ENCODE data around the gene TMEM100. TPM values are rescaled to one million over a fixed set of nuclear protein-coding genes. Genes with fewer than 3 reads are reported as not detected.

TMEM100 gene
- total and polyA plus RNA-seq, 2 experiments from 2014 or later: 0.10 to 0.73 TPM

DNA sequence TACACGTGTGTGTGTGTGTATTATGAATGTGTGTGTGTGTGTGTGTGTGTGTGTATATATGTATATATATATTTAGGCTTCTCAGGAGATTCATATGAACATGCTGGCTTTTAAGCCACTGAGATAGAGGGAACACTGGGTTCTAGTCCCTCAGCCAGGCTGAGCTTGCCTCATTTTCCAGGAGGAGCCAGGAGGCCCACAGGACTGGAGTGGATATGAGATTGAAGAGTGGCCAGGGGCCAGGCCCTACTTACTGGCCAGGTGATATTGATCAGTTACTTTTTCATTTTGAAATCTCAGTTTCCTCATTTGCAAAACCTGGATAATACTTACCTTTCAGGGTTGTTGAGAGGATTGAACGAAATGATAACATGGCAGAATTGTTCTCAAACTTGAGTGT, 34.0 kb upstream of the TMEM100 start (continued):
- TF ChIP-seq, protein P1, sequence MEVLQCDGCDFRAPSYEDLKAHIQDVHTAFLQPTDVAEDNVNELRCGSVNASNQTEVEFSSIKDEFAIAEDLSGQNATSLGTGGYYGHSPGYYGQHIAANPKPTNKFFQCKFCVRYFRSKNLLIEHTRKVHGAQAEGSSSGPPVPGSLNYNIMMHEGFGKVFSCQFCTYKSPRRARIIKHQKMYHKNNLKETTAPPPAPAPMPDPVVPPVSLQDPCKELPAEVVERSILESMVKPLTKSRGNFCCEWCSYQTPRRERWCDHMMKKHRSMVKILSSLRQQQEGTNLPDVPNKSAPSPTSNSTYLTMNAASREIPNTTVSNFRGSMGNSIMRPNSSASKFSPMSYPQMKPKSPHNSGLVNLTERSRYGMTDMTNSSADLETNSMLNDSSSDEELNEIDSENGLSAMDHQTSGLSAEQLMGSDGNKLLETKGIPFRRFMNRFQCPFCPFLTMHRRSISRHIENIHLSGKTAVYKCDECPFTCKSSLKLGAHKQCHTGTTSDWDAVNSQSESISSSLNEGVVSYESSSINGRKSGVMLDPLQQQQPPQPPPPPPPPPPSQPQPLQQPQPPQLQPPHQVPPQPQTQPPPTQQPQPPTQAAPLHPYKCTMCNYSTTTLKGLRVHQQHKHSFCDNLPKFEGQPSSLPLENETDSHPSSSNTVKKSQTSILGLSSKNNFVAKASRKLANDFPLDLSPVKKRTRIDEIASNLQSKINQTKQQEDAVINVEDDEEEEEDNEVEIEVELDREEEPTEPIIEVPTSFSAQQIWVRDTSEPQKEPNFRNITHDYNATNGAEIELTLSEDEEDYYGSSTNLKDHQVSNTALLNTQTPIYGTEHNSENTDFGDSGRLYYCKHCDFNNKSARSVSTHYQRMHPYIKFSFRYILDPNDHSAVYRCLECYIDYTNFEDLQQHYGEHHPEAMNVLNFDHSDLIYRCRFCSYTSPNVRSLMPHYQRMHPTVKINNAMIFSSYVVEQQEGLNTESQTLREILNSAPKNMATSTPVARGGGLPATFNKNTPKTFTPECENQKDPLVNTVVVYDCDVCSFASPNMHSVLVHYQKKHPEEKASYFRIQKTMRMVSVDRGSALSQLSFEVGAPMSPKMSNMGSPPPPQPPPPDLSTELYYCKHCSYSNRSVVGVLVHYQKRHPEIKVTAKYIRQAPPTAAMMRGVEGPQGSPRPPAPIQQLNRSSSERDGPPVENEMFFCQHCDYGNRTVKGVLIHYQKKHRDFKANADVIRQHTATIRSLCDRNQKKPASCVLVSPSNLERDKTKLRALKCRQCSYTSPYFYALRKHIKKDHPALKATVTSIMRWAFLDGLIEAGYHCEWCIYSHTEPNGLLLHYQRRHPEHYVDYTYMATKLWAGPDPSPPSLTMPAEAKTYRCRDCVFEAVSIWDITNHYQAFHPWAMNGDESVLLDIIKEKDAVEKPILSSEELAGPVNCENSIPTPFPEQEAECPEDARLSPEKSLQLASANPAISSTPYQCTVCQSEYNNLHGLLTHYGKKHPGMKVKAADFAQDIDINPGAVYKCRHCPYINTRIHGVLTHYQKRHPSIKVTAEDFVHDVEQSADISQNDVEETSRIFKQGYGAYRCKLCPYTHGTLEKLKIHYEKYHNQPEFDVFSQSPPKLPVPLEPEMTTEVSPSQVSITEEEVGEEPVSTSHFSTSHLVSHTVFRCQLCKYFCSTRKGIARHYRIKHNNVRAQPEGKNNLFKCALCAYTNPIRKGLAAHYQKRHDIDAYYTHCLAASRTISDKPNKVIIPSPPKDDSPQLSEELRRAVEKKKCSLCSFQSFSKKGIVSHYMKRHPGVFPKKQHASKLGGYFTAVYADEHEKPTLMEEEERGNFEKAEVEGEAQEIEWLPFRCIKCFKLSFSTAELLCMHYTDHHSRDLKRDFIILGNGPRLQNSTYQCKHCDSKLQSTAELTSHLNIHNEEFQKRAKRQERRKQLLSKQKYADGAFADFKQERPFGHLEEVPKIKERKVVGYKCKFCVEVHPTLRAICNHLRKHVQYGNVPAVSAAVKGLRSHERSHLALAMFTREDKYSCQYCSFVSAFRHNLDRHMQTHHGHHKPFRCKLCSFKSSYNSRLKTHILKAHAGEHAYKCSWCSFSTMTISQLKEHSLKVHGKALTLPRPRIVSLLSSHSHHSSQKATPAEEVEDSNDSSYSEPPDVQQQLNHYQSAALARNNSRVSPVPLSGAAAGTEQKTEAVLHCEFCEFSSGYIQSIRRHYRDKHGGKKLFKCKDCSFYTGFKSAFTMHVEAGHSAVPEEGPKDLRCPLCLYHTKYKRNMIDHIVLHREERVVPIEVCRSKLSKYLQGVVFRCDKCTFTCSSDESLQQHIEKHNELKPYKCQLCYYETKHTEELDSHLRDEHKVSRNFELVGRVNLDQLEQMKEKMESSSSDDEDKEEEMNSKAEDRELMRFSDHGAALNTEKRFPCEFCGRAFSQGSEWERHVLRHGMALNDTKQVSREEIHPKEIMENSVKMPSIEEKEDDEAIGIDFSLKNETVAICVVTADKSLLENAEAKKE (CRISPR knock-in tag; IDR thresholded peaks at IDR 0.05): no peak
- no peak for TF ChIP-seq STAT1 (IDR thresholded peaks at IDR 0.05; ENCODE audit: unreplicated experiment)
- TF ChIP-seq ZNF114 (CRISPR knock-in tag; IDR thresholded peaks at IDR 0.05): no peak
- TF ChIP-seq EZH2 (IDR thresholded peaks at IDR 0.05; ENCODE audit: low read depth, unreplicated experiment): no peak
- TF ChIP-seq, protein P2, sequence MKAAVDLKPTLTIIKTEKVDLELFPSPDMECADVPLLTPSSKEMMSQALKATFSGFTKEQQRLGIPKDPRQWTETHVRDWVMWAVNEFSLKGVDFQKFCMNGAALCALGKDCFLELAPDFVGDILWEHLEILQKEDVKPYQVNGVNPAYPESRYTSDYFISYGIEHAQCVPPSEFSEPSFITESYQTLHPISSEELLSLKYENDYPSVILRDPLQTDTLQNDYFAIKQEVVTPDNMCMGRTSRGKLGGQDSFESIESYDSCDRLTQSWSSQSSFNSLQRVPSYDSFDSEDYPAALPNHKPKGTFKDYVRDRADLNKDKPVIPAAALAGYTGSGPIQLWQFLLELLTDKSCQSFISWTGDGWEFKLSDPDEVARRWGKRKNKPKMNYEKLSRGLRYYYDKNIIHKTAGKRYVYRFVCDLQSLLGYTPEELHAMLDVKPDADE (IDR thresholded peaks at IDR 0.05): no peak
- TF ChIP-seq CREB1 (CRISPR knock-in tag; IDR thresholded peaks at IDR 0.05; ENCODE audit: low read depth): no peak
- no peak for TF ChIP-seq POLR2AphosphoS5 (IDR thresholded peaks at IDR 0.05; ENCODE audit: low read depth)
- TF ChIP-seq, protein P3, sequence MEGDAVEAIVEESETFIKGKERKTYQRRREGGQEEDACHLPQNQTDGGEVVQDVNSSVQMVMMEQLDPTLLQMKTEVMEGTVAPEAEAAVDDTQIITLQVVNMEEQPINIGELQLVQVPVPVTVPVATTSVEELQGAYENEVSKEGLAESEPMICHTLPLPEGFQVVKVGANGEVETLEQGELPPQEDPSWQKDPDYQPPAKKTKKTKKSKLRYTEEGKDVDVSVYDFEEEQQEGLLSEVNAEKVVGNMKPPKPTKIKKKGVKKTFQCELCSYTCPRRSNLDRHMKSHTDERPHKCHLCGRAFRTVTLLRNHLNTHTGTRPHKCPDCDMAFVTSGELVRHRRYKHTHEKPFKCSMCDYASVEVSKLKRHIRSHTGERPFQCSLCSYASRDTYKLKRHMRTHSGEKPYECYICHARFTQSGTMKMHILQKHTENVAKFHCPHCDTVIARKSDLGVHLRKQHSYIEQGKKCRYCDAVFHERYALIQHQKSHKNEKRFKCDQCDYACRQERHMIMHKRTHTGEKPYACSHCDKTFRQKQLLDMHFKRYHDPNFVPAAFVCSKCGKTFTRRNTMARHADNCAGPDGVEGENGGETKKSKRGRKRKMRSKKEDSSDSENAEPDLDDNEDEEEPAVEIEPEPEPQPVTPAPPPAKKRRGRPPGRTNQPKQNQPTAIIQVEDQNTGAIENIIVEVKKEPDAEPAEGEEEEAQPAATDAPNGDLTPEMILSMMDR (conservative IDR thresholded peaks at IDR 0.05; ENCODE audit: low read depth in 2 of 2): no peak
